Heart right ventricle (tissue), 16 donors: ENCODE results near the gene UNC5C. TPM values are rescaled to one million over a fixed set of nuclear protein-coding genes. Genes with fewer than 3 reads are reported as not detected.
A peak's percentile ranks its signal among the peaks of the same experiment; 100 is the strongest.

Experiments
- ATAC-seq, 8 donors: fragments of 200-7000 bp; cut with Tn5 transposase; one replicate each; pipeline ENCODE4 v1.9.1; 2020; ENCODE audit warnings: mild to moderate bottlenecking in 8 of 8, moderate library complexity in 8 of 8, moderate number of reproducible peaks in 1 of 8
- DNase-seq, 2 donors: peaks; one replicate each; pipeline ENCODE4 v3.0.0-alpha.2; 2020
- H3K27ac ChIP-seq, 10 donors: fragments of 200-600 bp; sonication (generic) in 2 of 10; one replicate each; pipeline versions ENCODE4 v1.5.0 to v1.8.0; 2020 to 2022; ENCODE audit warnings: mild to moderate bottlenecking in 3 of 10
- H3K27me3 ChIP-seq, 7 donors: fragments of 200-600 bp; one replicate each; pipeline ENCODE4 v1.8.0; 2021 to 2022; ENCODE audit warnings: mild to moderate bottlenecking in 2 of 7
- H3K36me3 ChIP-seq, 9 donors: fragments of 200-600 bp; sonication (generic) in 1 of 9; one replicate each; pipeline versions ENCODE4 v1.5.0 to v1.8.0; 2020 to 2022; ENCODE audit warnings: mild to moderate bottlenecking in 2 of 9
- H3K4me1 ChIP-seq, 9 donors: fragments of 200-600 bp; sonication (generic) in 1 of 9; one replicate each; pipeline versions ENCODE4 v1.5.0 to v1.8.0; 2020 to 2022; ENCODE audit warnings: mild to moderate bottlenecking in 4 of 9
- H3K4me3 ChIP-seq, 10 donors: fragments of 200-600 bp; sonication (generic) in 2 of 10; one replicate each; pipeline versions ENCODE4 v1.5.0 to v1.8.0; 2020 to 2022; ENCODE audit warnings: mild to moderate bottlenecking in 7 of 10, moderate library complexity in 2 of 10
- H3K9me3 ChIP-seq, 11 donors: fragments of 200-600 bp in 10 of 11; sonication (generic) in 2 of 11; one replicate each; pipeline versions ENCODE4 v1.5.0 to v1.8.0; 2013 to 2022; ENCODE audit warnings: mild to moderate bottlenecking in 2 of 11, control low read depth in 1 of 11, moderate library complexity in 1 of 11
- CTCF ChIP-seq, 9 donors: fragments of 200-600 bp; sonication (generic) in 2 of 9; IDR thresholded peaks; one replicate each; pipeline versions ENCODE4 v1.5.0 to v1.8.0; 2021 to 2022; ENCODE audit warnings: antibody characterized with exemption in 9 of 9, mild to moderate bottlenecking in 5 of 9, moderate library complexity in 1 of 9
- WGBS, 2 donors: extraction: QIAGEN DNeasy Blood & Tissue Kit; methylation state at CpG; one replicate each; pipeline ENCODE4 v1.1.7; 2013; ENCODE audit warnings: inconsistent platforms in 1 of 2; 5-methylcytosine and 5-hydroxymethylcytosine counted together
- intact Hi-C, 10 donors: fragments of 100-400 bp; cut with DNase I; formaldehyde crosslinking; loops; one replicate each; pipeline versions ENCODE4 v1.11.1 to v1.14.2; 2022
- polyA plus RNA-seq, 2 donors: library from polyadenylated mRNA; stranded (reverse); fragments of 200-250 nt; gene quantifications; one replicate each; pipeline ENCODE4 v1.2.3, GENCODE V29; 2013
- total RNA-seq, 10 donors: library from RNA; stranded (reverse); fragmentation: NEBNext Ultra II Directional in 3 of 10; extraction: Animal tissue kit (Norgen Biotek cat#: 25700) in 3 of 10; gene quantifications; one replicate each; pipeline versions ENCODE4 v1.2.1 to v1.2.4, GENCODE V29; 2021 to 2023
- donor health status: Arrhythmogenic right ventricular cardiomyopathy.
- donor health status: ischemic (EF 13 %, LVEDD 7.1; RV severe dilation, severe dysfunction).
- donor health status: healthy with polysubstance abuse.
- donor health status: DM: no; HTN: yes; CAD: no.
- donor health status: DM: no; HTN: no; CAD: no.
- donor health status: ischemic (EF 25% LVEDD 6.9; RV normal size, moderate dysfunction).
- donor health status: ischemic (EF 25% LVEDD 5.7; RV mildly dilated, moderate dysfunction).
- donor health status: healthy.
- donor health status: DM: yes; HTN: yes; CAD: no.
- donor health status: Ischemic cardiomyopathy.
- donor health status: ischemic (EF 35%, LVEDD 5.7; RV mildly dilated, moderate dysfunction).
- donor health status: nonischemic (EF 11% LVEDD 7.7; RV severe dilation, severe dysfunction).
- donor health status: DM: yes; HTN: yes; CAD: no.
- donor health status: PGD.
- donor health status: ischemic (EF 29% LVEDD 5.4; RV normal size, mild dysfunction).
- donor health status: nonischemic (EF 23%, LVEDD 6.1; RV moderate dilation, normal function).

Gene UNC5C
- total and polyA plus RNA-seq, 12 donors = 0.44 to 3.2 (median 1.5) TPM

- 75 to 77% methylated on average over 4 of the region's 4 CpGs for WGBS, 2 donors
- H3K27me3 ChIP-seq = peaks cover 0 to 8% (median 4%) of the 10 kb centered on the region in 7 donors
- no peak for TF ChIP-seq CTCF (IDR thresholded peaks at IDR 0.05)
- no peak overlapping the region for H3K4me3 ChIP-seq
- intact Hi-C loops = no loop called here
- DNase-seq (no peak), ATAC-seq (no peak)
- no peaks in the 10 kb centered on the region for H3K36me3 ChIP-seq
- no peak overlapping the region for H3K27ac ChIP-seq
- H3K9me3 ChIP-seq = no peaks in the 10 kb centered on the region
- peaks cover 0 to 5% (median 0%) of the 10 kb centered on the region in 9 donors for H3K4me1 ChIP-seq
These were observed 7.6 kb upstream of the UNC5C start for GRCh38 chr4:95556207-95556859.

- Histone ChIP-seq H3K4me1 (peaks cover 0 to 21% (median 10%) of the 10 kb centered on the region in 9 donors), H3K4me3 (no peak overlapping the region), H3K27me3 (peaks cover 0 to 36% (median 33%) of the 10 kb centered on the region in 7 donors), H3K9me3 (no peaks in the 10 kb centered on the region), H3K27ac (no peak overlapping the region), H3K36me3 (no peaks in the 10 kb centered on the region)
- no peak for TF ChIP-seq CTCF (IDR thresholded peaks at IDR 0.05)
- ATAC-seq = no peak
- intact Hi-C loops = no loop called here
- 66 to 75% methylated on average over 4 of the region's 4 CpGs for WGBS, 2 donors
- DNase-seq = no peak
These were observed 4.3 kb upstream of the UNC5C start for GRCh38 chr4:95552942-95553550.

- intact Hi-C loops = no loop called here
- WGBS, 2 donors = 65 to 81% methylated on average over 2 of the region's 2 CpGs
- no peak overlapping the region for H3K4me3 ChIP-seq
- H3K36me3 ChIP-seq = no peaks in the 10 kb centered on the region
- TF ChIP-seq CTCF (IDR thresholded peaks at IDR 0.05) = no peak
- no peak for ATAC-seq
- H3K4me1 ChIP-seq = peaks cover 0 to 25% (median 10%) of the 10 kb centered on the region in 9 donors
- H3K27ac ChIP-seq = no peak overlapping the region
- H3K27me3 ChIP-seq = peaks cover 0 to 50% (median 47%) of the 10 kb centered on the region in 7 donors
- no peak for DNase-seq
- no peaks in the 10 kb centered on the region for H3K9me3 ChIP-seq
These were observed 2.9 kb upstream of the UNC5C start for GRCh38 chr4:95551653-95552052.

- ATAC-seq (no peak), DNase-seq (no peak)
- WGBS, 2 donors = 33 to 49% methylated on average over 6 of the region's 6 CpGs
- Histone ChIP-seq H3K27me3 (peaks cover 0 to 61% (median 48%) of the 10 kb centered on the region in 7 donors), H3K4me1 (peaks cover 0 to 25% (median 10%) of the 10 kb centered on the region in 9 donors), H3K27ac (peak overlapping the region in 9 of 10 donors; percentile 70 to 88 (median 86)), H3K36me3 (no peaks in the 10 kb centered on the region), H3K9me3 (no peaks in the 10 kb centered on the region), H3K4me3 (peak overlapping the region; percentile 44 to 72 (median 70))
- intact Hi-C loops = no loop called here
- no peak for TF ChIP-seq CTCF (IDR thresholded peaks at IDR 0.05)
These were observed 1.6 kb upstream of the UNC5C start for GRCh38 chr4:95550115-95550987.
